Esophagus squamous epithelium (tissue), 4 donors: Measurements from ENCODE around the gene ACACA.

Experiments
- POLR2A ChIP-seq, 4 donors: fragments of 450-650 bp; IDR thresholded peaks; one replicate each; pipeline ENCODE4 v1.6.1; 2017; ENCODE audit warnings: antibody characterized with exemption in 4 of 4, mild to moderate bottlenecking in 4 of 4, moderate library complexity in 3 of 4
- TF ChIP-seq, protein P1 (sequence below), 6 experiments: fragments of 450-650 bp in 4 of 6; fragments of 200-600 bp in 2 of 6; sonication (generic) in 2 of 6; IDR thresholded peaks; one replicate each; pipeline ENCODE4 v1.5.1; 2016 to 2019; ENCODE audit warnings: antibody characterized with exemption in 6 of 6, mild to moderate bottlenecking in 4 of 6, moderate library complexity in 4 of 6

DNA sequence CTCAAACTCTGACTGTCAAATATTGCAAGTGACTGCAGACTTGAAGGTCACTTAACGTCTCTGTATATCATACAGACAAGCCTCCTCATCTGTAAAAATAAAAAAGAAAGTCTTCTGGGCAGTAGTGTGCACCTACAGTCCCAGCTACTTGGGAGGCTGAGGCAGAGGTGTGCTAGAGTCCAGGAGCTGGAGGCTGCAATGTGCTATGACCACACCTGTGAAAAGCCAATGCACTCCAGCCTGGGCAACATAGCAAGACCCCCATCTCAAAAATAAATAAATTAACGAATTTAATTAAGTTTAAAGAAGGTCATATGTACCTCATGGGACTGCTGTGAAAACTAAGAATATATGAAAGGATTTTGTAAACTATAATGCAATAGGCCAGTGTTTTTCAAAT, 65.8 kb downstream of the ACACA start:
- TF ChIP-seq, protein P1, sequence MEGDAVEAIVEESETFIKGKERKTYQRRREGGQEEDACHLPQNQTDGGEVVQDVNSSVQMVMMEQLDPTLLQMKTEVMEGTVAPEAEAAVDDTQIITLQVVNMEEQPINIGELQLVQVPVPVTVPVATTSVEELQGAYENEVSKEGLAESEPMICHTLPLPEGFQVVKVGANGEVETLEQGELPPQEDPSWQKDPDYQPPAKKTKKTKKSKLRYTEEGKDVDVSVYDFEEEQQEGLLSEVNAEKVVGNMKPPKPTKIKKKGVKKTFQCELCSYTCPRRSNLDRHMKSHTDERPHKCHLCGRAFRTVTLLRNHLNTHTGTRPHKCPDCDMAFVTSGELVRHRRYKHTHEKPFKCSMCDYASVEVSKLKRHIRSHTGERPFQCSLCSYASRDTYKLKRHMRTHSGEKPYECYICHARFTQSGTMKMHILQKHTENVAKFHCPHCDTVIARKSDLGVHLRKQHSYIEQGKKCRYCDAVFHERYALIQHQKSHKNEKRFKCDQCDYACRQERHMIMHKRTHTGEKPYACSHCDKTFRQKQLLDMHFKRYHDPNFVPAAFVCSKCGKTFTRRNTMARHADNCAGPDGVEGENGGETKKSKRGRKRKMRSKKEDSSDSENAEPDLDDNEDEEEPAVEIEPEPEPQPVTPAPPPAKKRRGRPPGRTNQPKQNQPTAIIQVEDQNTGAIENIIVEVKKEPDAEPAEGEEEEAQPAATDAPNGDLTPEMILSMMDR (IDR thresholded peaks at IDR 0.05) = no peak
- no peak for TF ChIP-seq POLR2A (IDR thresholded peaks at IDR 0.05)
